ENCODE data around the gene MN1. TPM values are rescaled to one million over a fixed set of nuclear protein-coding genes. Genes with fewer than 3 reads are reported as not detected.

The MN1 gene
- total RNA-seq, 2 experiments from 2014 or later, result 0.27 to 0.28 TPM

GRCh38 chr22:27793576-27793975 lies 8.0 kb downstream of the MN1 start:
- no peak for ATAC-seq (ENCODE audit: poor library complexity)
- ChIA-PET POLR2A (no interaction called here), CTCF (no interaction called here)
- no peaks in the 10 kb centered on the region for H3K36me3 Mint-ChIP-seq (ENCODE audit: low read depth)
- TF ChIP-seq, protein P1, sequence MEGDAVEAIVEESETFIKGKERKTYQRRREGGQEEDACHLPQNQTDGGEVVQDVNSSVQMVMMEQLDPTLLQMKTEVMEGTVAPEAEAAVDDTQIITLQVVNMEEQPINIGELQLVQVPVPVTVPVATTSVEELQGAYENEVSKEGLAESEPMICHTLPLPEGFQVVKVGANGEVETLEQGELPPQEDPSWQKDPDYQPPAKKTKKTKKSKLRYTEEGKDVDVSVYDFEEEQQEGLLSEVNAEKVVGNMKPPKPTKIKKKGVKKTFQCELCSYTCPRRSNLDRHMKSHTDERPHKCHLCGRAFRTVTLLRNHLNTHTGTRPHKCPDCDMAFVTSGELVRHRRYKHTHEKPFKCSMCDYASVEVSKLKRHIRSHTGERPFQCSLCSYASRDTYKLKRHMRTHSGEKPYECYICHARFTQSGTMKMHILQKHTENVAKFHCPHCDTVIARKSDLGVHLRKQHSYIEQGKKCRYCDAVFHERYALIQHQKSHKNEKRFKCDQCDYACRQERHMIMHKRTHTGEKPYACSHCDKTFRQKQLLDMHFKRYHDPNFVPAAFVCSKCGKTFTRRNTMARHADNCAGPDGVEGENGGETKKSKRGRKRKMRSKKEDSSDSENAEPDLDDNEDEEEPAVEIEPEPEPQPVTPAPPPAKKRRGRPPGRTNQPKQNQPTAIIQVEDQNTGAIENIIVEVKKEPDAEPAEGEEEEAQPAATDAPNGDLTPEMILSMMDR (IDR thresholded peaks at IDR 0.05), result no peak
- no peak overlapping the region for H3K4me3 Mint-ChIP-seq
- Histone ChIP-seq H3K9me3 (ENCODE audit: control insufficient read depth in 1 of 2, insufficient read depth in 1 of 2, low read length in 2 of 2) (peaks cover 0 to 7% of the 10 kb centered on the region in 2 experiments), H3K27me3 (ENCODE audit: control insufficient read depth in 1 of 2, insufficient read depth in 2 of 2, low read length in 2 of 2) (no peaks in the 10 kb centered on the region), H3K4me3 (ENCODE audit: low read length) (no peak overlapping the region), H3K4me1 (ENCODE audit: insufficient read depth, low read length) (no peaks in the 10 kb centered on the region), H3K36me3 (ENCODE audit: insufficient read depth, low read length) (no peaks in the 10 kb centered on the region), H3K27ac (ENCODE audit: low read depth in 1 of 2, low read length in 2 of 2) (no peak overlapping the region)
- H3K27me3 Mint-ChIP-seq, result peaks cover 6% of the 10 kb centered on the region
- DNase-seq, result no peak
- H3K9me3 Mint-ChIP-seq, result no peaks in the 10 kb centered on the region
- intact Hi-C loops (cut with DNase I, micrococcal nuclease), result no loop called here
- no peaks in the 10 kb centered on the region for H3K4me1 Mint-ChIP-seq (ENCODE audit: low read depth)
- no peak overlapping the region for H3K27ac Mint-ChIP-seq

DNA sequence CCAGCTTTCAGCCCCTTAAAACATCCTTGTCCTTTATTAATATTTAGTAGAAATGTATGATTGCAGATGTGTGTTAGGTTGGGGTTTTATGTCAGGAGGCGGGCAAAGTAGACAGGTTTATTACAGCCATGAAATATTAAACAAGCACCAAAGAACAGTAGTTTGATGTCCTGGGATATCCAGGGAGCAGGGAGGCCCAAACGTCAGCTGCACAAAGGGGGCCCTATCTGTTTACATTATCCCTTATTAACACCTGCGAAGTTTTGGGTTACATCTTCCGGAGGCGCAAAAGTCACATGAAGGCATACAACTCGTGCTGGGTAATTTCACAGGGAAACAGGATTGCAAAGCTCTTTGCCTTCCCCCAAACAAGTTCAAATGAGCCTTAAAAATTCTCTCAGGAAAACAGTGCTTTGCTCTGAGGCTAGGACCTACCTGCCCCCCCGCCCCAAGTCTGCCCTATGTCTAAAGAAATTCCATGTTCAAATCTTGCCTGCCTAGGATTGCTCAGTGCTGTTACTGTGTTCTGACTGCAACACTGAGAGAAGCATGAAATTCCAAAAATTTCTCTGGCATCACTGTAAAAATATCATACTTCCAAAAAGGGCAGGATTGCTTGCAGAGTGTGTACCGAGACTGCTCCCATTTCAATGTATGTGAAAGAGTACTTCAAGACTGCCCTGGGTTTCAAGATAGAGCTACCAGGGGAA lies 8.9 kb downstream of the MN1 start:
- intact Hi-C loops (cut with DNase I, micrococcal nuclease), result no loop called here
- Histone ChIP-seq H3K4me3 (ENCODE audit: low read length) (no peak overlapping the region), H3K9me3 (ENCODE audit: control insufficient read depth in 1 of 2, insufficient read depth in 1 of 2, low read length in 2 of 2) (peaks cover 0 to 4% of the 10 kb centered on the region in 2 experiments), H3K36me3 (ENCODE audit: insufficient read depth, low read length) (no peaks in the 10 kb centered on the region), H3K4me1 (ENCODE audit: insufficient read depth, low read length) (no peaks in the 10 kb centered on the region), H3K27me3 (ENCODE audit: control insufficient read depth in 1 of 2, insufficient read depth in 2 of 2, low read length in 2 of 2) (peaks cover 0 to 6% of the 10 kb centered on the region in 2 experiments), H3K27ac (ENCODE audit: low read depth in 1 of 2, low read length in 2 of 2) (no peak overlapping the region)
- POLR2A ChIA-PET, result no interaction called here
- no peak overlapping the region for H3K27ac Mint-ChIP-seq
- H3K4me1 Mint-ChIP-seq (ENCODE audit: low read depth), result no peaks in the 10 kb centered on the region
- DNase-seq (no peak), ATAC-seq (ENCODE audit: poor library complexity) (no peak)
- no peaks in the 10 kb centered on the region for H3K9me3 Mint-ChIP-seq
- CTCF ChIA-PET, result no interaction called here
- TF ChIP-seq, protein P1 (IDR thresholded peaks at IDR 0.05), result no peak
- H3K27me3 Mint-ChIP-seq, result peaks cover 12% of the 10 kb centered on the region
- no peaks in the 10 kb centered on the region for H3K36me3 Mint-ChIP-seq (ENCODE audit: low read depth)
- H3K4me3 Mint-ChIP-seq, result no peak overlapping the region

- Histone ChIP-seq H3K36me3 (ENCODE audit: insufficient read depth, low read length) (no peaks in the 10 kb centered on the region), H3K27me3 (ENCODE audit: control insufficient read depth in 1 of 2, insufficient read depth in 2 of 2, low read length in 2 of 2) (peaks cover 0 to 6% of the 10 kb centered on the region in 2 experiments), H3K4me1 (ENCODE audit: insufficient read depth, low read length) (no peaks in the 10 kb centered on the region), H3K4me3 (ENCODE audit: low read length) (no peak overlapping the region), H3K9me3 (ENCODE audit: control insufficient read depth in 1 of 2, insufficient read depth in 1 of 2, low read length in 2 of 2) (peaks cover 0 to 3% of the 10 kb centered on the region in 2 experiments), H3K27ac (ENCODE audit: low read depth in 1 of 2, low read length in 2 of 2) (no peak overlapping the region)
- ChIA-PET POLR2A (no interaction called here), CTCF (no interaction called here)
- no peak overlapping the region for H3K4me3 Mint-ChIP-seq
- intact Hi-C loops (cut with DNase I, micrococcal nuclease), result no loop called here
- H3K36me3 Mint-ChIP-seq (ENCODE audit: low read depth), result no peaks in the 10 kb centered on the region
- DNase-seq (no peak), ATAC-seq (ENCODE audit: poor library complexity) (no peak)
- TF ChIP-seq, protein P1 (IDR thresholded peaks at IDR 0.05), result no peak
- H3K9me3 Mint-ChIP-seq, result no peaks in the 10 kb centered on the region
- H3K27me3 Mint-ChIP-seq, result peaks cover 15% of the 10 kb centered on the region
- no peak overlapping the region for H3K27ac Mint-ChIP-seq
- H3K4me1 Mint-ChIP-seq (ENCODE audit: low read depth), result no peaks in the 10 kb centered on the region
These were observed 9.7 kb downstream of the MN1 start for GRCh38 chr22:27791859-27792241.
